GM19395 (cell line): Measurements from ENCODE around the gene RELCH.
A peak's percentile ranks its signal among the peaks of the same experiment; 100 is the strongest.

Source experiments
- ATAC-seq: cut with Tn5 transposase; IDR thresholded peaks from one replicate; pipeline ENCODE4 v1.9.1; 2021; ENCODE audit warnings: mild to moderate bottlenecking, moderate library complexity; ENCODE audit not compliant: unreplicated experiment

RELCH gene

GRCh38 chr18:62323483-62324180, 136.6 kb downstream of the RELCH start:
- no peak for ATAC-seq

- ATAC-seq, result no peak
Measured at GRCh38 chr18:62324181-62324828, 137.2 kb downstream of the RELCH start.

DNA sequence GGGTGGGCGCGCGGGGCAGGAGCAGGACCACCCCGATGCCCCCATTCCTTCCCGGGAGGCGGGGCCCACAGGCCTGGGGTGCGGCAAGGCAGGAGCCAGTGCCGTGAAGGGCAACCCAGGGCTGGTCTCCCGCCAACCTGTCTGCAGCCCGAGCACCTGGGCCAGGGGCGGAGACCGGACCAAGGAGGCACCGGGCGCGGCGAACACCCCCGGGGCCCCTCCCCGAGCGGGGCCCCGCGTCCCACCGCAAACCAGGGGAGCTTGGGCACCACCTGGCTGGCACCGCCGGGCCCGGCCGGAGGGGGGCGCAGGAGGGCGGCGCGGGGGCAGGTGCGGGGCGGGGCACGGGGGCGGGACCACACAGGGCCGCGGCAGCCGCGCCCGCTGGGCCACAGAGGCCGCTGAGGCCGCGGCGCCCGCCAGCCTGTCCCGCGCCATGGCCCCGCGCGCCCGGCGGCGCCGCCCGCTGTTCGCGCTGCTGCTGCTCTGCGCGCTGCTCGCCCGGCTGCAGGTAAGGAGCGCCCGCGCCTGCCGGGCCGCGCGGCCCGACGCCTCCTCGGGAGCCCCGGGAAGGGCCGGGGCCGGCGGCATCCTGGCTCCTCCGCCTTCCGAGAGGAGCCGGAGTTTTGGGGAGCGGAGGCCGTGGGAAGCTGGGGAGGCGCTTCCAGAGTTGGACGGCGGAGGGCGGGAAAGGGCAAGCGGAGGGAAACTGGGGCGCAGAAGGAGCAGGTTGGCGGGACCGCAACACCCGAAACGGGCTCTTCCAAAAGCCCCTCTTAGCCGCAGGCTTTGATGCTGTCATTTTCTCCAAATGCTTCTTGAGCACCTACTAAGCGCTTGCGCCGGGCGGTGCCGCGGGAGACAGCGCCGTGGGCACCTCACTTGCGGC, 138.1 kb downstream of the RELCH start, which contains the start of gene TNFRSF11A:
TNFRSF11A (plus strand) TSS at position 394 of the 889 bp plus-strand sequence; CDS start at position 437, 43 bp downstream.
- ATAC-seq, result peak; percentile 65

DNA sequence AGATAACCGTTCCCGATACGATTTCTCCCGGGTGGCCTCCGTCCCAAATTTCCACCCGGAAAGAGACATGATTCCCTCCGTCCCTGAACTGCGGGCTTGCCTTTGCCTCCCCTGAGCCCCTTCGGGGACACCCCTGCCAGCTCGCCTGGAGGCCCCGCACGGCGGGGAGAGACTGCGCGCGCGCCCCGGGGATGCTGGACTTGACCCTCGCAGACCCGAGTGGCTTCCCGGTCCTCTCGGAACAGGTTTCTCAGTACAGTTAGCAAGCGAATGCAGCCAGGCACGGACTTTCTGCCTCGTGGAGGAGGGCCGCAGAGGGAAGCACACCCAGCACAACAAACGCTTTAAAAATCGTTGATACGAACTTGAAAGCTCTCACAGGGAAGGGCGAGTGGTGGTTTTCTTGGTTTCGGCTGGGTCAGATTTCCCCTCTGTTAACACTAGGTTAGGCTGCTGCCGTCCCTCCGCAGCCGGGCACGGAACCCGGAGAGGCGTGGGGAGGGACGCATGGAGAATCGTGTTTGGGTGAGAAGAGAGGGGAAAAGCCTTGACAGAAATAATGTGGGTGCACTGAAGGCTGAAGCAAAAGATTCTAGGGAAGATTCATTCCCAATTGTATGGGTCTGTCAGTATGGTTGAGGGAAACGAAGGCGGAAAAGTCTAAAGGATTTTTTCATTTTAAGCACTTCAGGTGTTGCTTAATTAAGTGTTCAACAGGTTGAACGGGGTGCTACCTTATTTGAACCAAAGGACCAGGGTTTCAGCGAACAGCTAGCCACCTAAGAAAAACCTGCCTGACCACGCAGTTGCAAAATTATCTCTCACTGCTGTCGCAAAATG, 139.0 kb downstream of the RELCH start:
- ATAC-seq, result no peak

DNA sequence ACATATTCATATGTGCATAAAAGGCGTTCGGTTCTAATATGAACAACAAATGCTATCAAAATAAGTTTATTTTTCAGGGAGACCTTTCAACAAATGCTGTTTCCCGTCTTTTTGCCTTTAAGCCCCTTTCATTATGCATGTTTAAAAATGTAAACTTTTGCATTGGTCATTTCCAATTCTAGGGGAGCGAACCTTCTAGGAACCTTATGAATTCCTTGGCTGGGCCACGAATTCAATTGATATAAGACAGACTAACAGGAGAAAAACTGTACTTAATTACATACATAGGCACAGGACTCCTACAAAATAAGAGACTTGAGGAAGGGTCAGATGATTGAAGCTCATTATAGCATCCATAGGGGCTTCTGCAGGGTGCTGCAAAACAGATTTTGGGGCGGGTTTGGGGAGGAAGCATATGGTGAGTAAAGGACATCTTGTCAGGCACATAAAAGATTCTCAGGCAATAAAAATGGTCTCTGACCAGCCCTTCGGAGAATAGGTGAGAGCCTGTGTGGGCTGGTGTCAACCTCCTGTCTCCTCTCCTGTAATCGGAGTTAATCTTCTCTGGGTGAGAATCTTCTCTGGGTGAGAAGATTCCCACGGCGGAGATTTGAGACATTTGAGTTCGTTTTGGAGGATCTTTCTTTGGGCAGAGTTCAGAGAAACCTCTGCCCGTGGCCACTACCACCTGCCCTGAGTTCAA, 139.7 kb downstream of the RELCH start:
- no peak for ATAC-seq

- no peak for ATAC-seq
Measured at GRCh38 chr18:62327977-62328376, 140.9 kb downstream of the RELCH start.

DNA sequence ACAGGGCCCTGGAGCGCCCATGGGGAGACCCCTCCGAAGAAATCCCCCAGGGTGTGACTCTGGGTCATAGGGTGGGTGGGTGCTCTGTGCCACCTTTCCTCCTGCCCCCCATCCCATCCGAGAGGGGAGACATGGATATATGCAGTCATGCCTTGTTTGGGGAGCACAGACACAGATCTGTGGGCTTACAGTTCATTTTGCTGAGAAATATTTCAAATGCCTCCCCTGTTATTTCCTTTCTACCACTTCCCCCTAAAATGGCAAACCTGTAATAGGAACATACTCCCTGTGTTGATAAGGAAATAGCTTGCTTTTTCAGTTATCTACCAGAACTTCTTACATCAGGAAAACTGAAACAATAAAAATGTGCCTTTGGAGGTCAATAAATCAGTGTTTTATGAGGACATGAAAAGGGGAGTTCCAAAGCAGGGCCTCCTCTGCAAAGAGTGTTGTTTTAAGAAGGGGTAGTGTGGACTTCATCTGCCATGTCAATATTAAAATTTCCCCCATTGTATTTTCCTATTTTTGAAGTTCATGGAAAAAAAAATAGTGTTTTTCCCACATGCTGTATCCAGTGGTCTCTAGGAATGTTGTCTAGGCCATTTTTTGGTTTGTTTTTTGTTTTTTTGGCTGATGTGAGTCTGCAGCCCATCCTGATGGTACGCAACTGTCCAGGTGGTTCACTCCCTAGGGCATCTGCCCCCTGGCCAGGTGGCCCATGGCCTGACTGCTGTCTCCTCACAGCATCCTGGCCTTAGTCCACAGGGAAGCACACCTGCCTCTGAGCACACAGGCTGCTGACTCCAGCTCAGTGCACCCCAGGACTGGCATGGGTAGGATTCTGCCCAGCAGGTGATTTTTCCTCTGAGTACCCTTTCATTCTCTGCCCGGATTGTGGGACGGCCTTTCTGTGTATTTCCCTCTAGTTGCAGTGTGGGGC, 141.8 kb downstream of the RELCH start:
- no peak for ATAC-seq

GRCh38 chr18:62329691-62330454, 142.8 kb downstream of the RELCH start:
- no peak for ATAC-seq

DNA sequence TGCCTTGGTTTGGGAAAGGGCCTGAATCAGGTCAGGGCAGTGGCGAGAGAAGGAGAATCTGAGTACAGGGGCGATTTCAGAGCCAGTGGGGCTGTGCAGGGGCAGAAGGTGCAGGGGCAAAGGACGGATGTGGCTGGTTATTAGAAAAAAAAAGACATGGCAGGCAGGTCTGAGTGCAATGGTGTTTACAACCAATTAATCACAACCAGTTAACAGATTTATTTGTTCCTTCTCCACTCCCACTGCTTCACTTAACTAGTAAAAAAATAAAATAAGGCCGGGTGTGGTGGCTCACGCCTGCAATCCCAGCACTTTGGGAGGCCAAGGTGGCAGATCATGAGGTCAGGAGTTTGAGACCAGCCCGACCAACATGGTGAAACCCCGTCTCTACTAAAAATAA, 143.6 kb downstream of the RELCH start:
- ATAC-seq, result no peak

DNA sequence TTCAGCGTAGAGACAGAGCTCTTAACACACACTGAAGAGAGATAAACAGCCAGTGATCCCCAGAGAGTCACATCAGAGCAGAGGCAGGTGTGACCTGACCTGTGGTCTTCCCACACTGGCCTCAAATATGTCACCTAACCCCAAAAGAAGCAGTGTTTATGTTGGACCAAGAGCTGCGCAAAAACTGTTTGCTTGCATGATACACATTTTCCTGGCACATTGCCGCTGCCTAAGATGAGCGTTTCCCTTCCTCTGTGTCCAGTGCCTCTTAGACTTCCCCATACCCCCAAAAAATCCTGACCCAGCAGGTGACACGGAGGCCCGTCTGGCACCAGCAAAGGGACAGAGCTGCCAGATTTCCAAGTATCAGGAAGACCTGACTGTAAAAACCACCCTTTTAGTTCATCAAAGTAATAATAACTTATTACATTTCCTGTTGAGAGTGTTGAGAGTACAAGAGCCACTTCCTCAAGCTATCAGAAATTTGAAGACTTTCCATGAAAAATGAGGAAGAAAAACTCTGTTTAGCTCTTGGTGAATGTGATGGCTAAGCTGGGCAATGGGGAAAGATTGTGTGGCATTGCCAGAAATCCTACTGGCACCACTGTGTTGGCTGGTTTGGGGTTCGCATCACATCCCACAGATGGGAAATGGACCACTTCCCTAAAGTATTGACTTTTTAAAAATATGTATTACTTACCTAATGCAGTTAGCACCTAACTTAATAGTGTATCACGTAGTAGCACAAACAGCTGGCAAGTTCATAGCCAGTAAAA, 144.7 kb downstream of the RELCH start:
- no peak for ATAC-seq

GRCh38 chr18:62332431-62332830, 145.4 kb downstream of the RELCH start:
- no peak for ATAC-seq

- no peak for ATAC-seq
Measured at GRCh38 chr18:62332964-62333695, 146.1 kb downstream of the RELCH start.

GRCh38 chr18:62334120-62334519, 147.1 kb downstream of the RELCH start:
- no peak for ATAC-seq

DNA sequence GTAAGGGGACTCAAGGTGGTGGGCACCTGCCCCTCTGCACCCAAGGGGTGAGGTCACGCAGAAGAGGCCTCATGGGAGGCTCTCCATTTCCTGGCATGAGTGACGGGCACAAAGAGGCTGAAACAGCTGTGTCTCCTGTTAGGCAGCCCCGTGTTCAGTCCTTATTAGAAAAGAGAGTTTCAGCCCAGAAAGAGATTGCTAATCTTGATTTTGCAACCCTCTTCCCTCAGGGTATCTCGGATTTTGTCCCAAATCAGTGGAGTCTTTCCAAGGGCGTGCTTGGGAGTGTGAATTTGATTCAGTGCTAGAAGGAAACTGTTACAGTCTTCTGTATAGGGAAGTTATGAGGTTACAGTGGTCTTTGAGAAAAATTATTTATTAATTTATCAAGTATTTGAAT, 148.4 kb downstream of the RELCH start:
- ATAC-seq, result no peak

- ATAC-seq, result no peak
Measured at GRCh38 chr18:62336618-62337017, 149.6 kb downstream of the RELCH start.

GRCh38 chr18:62337336-62337735, 150.3 kb downstream of the RELCH start:
- ATAC-seq, result no peak
